ENCODE measurements around the gene PTPRM.
A peak's percentile ranks its signal among the peaks of the same experiment; 100 is the strongest.

PTPRM gene

DNA sequence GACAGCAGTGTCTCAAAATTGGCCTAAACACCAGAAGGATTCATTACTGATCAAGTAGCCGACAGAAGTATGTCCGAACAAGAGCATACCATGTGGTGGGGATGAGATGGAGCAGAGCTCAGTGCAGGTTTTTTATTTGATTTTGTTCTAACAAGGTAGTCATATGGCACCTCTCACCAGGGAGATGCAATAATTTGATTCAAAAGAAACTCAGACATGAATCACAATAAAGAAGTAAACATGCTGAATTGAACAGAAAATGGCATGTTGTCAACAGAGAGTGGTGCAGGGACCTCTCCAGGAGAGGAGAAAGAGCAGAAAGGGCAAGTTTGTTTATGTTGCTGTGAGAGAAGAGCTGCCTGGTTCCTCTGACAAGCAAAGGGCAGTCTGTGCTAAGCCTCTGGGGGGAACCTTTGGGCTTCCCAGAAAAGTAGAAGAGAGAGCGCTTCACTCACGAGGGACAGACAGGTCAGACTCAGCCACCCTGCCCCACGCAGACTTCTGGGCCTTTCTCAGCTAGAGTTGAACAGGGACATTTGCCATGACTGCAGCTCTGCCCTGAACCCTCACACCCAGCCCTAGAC is 690.8 kb downstream of the PTPRM start:
- no peak for FAIRE-seq

GRCh38 chr18:8260319-8260718 is 693.2 kb downstream of the PTPRM start:
- FAIRE-seq, result no peak

DNA sequence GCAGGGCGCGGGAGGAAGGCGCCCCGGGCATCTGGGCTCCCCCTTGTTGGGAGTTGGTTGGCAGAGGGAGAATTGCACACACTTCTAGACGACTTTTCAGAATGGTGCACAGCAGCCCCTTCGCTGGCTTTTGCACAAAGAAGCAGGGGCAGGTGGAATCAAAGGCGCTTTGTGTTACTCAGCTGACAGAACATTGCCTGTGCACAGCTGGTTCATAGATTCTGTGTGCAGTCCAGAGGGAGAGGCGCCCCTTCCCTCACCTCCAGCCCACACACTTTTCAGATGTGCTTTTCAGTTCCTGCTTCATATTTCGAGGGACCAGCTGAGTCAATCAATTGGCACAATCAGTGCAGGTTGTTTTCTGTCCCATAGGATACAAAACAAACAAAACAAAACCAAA is 693.7 kb downstream of the PTPRM start:
- FAIRE-seq, result no peak

GRCh38 chr18:8261651-8262091 is 694.6 kb downstream of the PTPRM start:
- FAIRE-seq, result no peak

GRCh38 chr18:8262221-8262620 is 695.1 kb downstream of the PTPRM start:
- no peak for FAIRE-seq

- FAIRE-seq, result no peak
Measured at GRCh38 chr18:8264116-8264515, 697.0 kb downstream of the PTPRM start.

GRCh38 chr18:8264861-8265411 is 697.8 kb downstream of the PTPRM start:
- FAIRE-seq, result no peak

DNA sequence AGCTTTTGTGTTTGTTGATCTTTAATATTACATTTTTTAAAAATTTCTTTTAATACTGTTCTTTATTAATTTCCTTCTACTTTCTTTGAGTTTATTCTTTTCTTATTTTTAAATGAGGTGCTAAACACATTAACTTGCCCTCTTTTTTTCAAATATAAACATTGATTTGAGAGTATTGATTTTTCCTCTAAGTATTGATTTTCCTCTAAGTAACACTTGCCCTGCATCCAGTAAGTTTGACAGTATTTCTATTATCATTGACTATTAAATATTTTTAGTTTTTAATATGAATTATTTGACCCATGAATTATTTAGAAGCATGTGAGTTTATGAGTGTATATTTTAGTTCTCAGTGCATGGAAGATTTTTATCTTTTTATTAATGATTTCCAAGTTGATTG is 705.1 kb downstream of the PTPRM start:
- peak; percentile 39 for FAIRE-seq

- no peak for FAIRE-seq
Measured at GRCh38 chr18:8274370-8274769, 707.3 kb downstream of the PTPRM start.

DNA sequence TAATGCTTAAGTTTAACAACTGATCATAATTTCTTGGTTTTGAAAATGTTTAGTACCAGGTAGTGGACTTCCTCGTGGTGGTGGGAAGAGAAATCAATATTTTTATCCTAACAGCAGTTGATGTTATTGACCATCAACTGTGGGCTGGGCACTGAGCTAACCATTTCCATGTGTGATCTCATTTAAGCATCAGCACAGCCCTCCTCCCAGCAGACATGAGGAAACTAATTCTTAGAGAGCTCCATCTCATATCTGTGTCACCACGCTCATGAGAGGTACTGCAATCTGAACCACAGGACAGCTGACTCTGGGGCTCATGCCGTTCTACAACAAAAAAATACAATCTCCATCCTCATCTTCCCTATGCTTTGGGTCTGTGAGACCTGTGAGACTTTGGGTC is 709.3 kb downstream of the PTPRM start:
- FAIRE-seq, result no peak

DNA sequence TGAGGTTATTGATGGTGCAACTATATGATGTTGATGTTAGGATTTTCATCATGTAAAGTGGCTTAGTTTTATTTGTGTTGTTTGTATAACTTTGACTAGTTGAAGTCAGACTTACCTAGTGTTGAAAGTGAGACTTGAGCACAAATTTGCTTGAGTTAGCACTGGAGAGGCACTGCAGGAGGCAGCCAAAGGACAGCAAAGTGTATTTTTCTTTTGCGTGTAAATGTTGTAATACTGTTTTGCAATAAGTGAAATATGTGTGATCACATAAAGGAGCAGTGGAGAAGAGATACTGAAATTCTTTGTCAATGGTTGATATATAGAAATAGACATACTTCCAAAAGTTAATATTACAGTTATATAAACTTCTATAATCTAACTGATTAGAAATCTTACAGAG is 710.2 kb downstream of the PTPRM start:
- no peak for FAIRE-seq

DNA sequence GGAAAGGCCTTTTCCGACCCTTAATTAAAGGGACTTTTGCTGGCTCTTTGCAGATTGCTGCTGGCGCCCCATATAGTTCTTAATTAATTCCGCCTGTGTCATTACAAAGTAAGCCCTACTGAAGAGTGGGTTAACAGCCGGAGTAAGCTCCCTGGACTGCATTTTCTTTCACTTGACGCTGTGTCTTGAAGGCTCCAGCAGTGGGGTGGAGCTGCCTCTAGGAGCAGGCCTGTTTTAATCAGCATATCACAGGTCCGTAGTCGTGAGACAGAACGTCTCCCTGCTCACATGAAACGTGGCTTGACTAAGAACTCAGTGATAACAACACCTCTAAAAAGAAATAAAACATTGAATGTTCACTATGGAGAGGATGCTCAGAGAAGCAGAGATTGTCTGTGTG is 712.2 kb downstream of the PTPRM start:
- no peak for FAIRE-seq

DNA sequence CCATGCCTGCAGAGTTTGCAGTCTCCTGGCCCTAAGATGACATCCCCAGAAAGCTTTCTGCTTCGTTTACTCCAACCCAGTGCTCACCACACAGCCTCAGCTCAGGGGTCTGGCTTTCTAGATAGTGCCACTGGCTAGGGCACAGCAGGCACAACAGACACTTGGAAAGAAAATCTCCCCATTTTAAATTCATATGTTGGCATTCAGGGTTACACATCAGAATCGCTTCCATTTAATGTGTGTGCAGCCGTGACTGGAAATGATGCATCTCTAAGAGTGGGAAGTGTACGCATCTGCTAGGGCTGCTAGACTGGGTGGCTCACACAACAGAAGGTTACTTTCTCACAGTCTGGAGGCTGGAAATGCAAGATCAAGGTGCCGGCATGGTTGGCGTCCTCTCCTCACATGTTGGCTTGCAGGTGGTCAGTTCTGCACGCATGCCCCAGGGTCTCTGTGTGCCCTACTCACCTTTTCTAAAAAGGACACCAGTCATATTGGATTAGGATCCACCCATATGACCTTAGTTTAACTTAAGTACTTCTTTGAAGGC is 712.7 kb downstream of the PTPRM start:
- FAIRE-seq, result no peak

GRCh38 chr18:8283891-8284585 is 716.9 kb downstream of the PTPRM start:
- FAIRE-seq, result no peak

DNA sequence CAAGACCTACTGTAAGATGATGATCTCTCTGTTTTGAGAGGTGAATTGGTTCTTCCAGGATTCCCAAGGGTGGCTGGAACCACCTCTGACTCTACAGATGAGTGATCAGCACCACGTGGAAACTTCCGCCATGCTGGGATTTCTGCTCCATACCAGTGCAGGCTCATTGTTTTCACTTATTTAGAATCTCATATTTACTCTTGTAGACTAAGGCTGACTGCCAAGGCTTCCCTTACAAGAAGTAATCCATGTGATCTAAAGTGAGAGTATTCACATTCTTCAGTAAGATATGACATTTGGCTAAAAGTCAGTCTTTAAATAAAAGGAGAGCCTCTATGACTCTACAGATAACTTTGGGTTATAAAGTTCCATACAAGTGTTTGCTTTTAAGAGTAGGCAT is 719.2 kb downstream of the PTPRM start:
- no peak for FAIRE-seq

GRCh38 chr18:8287196-8287885 is 720.2 kb downstream of the PTPRM start:
- FAIRE-seq, result no peak

DNA sequence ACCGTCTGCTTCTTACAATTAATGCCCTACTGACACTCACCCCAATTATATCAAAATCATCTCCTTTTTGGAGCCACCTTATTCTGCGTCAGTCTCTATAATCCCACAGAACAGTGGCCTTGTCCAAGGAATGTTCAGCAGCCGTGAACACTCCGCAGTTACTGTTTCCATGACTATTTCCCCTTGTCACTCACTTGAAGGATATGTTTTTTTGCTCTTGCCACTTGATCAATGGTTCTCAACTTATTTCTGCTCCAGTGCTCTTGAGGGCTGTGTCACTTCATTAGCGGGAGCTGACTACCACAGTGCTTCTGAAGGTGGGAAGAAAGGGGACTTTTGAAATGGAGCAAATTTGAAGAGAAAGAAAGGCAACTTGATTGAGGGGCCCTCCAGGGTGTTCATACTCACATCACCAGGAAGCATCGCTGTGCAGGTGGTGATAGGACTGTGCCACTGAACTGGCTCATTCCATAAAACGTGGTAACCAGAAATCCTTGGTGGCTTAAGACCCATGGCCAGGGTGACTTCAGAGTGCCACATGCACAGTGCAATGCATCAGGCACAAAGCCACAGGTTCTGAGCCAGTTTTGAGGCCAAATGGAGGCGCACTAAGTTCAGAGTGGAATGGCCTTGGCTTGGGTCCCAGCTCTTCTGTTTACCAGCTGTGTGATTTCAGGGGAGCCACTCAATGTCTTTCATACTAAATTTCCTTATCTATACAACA is 721.5 kb downstream of the PTPRM start:
- no peak for FAIRE-seq

- no peak for FAIRE-seq
Measured at GRCh38 chr18:8290435-8290834, 723.3 kb downstream of the PTPRM start.

GRCh38 chr18:8290913-8291312 is 723.8 kb downstream of the PTPRM start:
- no peak for FAIRE-seq

- no peak for FAIRE-seq
Measured at GRCh38 chr18:8293184-8293583, 726.1 kb downstream of the PTPRM start.

GRCh38 chr18:8296886-8297616 is 729.9 kb downstream of the PTPRM start:
- FAIRE-seq, result no peak

DNA sequence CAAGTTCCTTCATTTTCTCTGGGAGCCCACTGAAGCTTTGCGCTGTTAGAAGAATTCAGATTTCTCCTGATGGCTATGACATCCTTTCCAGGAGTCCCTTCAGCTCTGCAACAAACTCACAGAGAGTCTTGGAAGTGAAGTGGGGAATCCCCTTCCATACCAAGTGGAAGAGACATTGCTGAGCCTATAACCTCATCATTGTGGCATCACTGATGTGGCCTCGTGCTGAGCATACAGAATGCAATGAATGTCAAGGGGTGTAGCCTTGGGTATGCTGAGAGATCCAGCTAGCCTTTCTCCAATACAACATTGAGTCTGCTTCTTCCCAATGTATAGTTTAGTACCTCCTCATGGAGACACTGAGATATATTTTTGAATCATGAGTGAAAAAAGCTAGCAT is 731.1 kb downstream of the PTPRM start:
- FAIRE-seq, result no peak
